Left lung (tissue), 10 donors: Measurements from ENCODE around the gene SDHB. TPM values are rescaled to one million over a fixed set of nuclear protein-coding genes. Genes with fewer than 3 reads are reported as not detected.

Source experiments
- ATAC-seq: fragments of 200-7000 bp; cut with Tn5 transposase; one replicate; pipeline ENCODE4 v1.9.1; 2020; ENCODE audit warnings: moderate library complexity
- DNase-seq, 4 donors: peaks; one replicate each; pipeline ENCODE4 v3.0.0-alpha.2; 2013 to 2020
- H3K27ac ChIP-seq, 2 donors: fragments of 200-600 bp; sonication (generic) in 1 of 2; one replicate each; pipeline versions ENCODE4 v1.5.0 to v1.8.0; 2020 to 2021
- H3K27me3 ChIP-seq, 2 donors: fragments of 200-600 bp; sonication (generic) in 1 of 2; one replicate each; pipeline versions ENCODE4 v1.5.0 to v1.8.0; 2020 to 2021
- H3K36me3 ChIP-seq, 2 donors: fragments of 200-600 bp; sonication (generic) in 1 of 2; one replicate each; pipeline versions ENCODE4 v1.5.0 to v1.8.0; 2020 to 2021
- H3K4me1 ChIP-seq, 2 donors: fragments of 200-600 bp; one replicate each; pipeline ENCODE4 v1.8.0; 2021
- H3K4me3 ChIP-seq, 2 donors: fragments of 200-600 bp; sonication (generic) in 1 of 2; one replicate each; pipeline versions ENCODE4 v1.5.0 to v1.8.0; 2020 to 2021; ENCODE audit warnings: mild to moderate bottlenecking in 1 of 2
- H3K9me3 ChIP-seq, 2 donors: fragments of 200-600 bp; sonication (generic) in 1 of 2; one replicate each; pipeline versions ENCODE4 v1.5.0 to v1.8.0; 2020 to 2021
- intact Hi-C, 2 donors: fragments of 100-400 bp; cut with DNase I; formaldehyde crosslinking; loops; one replicate each; pipeline versions ENCODE4 v1.11.2 to v1.14.2; 2022
- polyA plus RNA-seq, 6 donors: library from polyadenylated mRNA; unstranded; fragments of 120-200 nt; gene quantifications; one replicate each; pipeline ENCODE4 v1.2.1, GENCODE V29; 2013; ENCODE audit not compliant: insufficient read length in 6 of 6
- total RNA-seq, 2 donors: library from RNA; stranded (reverse); fragmentation: NEBNext Ultra II Directional; extraction: Animal tissue kit (Norgen Biotek cat#: 25700); gene quantifications; one replicate each; pipeline ENCODE4 v1.2.1, GENCODE V29; 2021
- TF ChIP-seq, protein P1 (sequence below), 2 donors: fragments of 200-600 bp; sonication (generic) in 1 of 2; IDR thresholded peaks; one replicate each; pipeline versions ENCODE4 v1.5.0 to v1.8.0; 2021; ENCODE audit warnings: antibody characterized with exemption in 2 of 2
- donor health status: DM: no; HTN: yes; CAD: no.
- donor health status: DM: no; HTN: no; CAD: no.

The SDHB gene
- total and polyA plus RNA-seq, 8 donors = 86.8 to 110 (median 98.1) TPM

DNA sequence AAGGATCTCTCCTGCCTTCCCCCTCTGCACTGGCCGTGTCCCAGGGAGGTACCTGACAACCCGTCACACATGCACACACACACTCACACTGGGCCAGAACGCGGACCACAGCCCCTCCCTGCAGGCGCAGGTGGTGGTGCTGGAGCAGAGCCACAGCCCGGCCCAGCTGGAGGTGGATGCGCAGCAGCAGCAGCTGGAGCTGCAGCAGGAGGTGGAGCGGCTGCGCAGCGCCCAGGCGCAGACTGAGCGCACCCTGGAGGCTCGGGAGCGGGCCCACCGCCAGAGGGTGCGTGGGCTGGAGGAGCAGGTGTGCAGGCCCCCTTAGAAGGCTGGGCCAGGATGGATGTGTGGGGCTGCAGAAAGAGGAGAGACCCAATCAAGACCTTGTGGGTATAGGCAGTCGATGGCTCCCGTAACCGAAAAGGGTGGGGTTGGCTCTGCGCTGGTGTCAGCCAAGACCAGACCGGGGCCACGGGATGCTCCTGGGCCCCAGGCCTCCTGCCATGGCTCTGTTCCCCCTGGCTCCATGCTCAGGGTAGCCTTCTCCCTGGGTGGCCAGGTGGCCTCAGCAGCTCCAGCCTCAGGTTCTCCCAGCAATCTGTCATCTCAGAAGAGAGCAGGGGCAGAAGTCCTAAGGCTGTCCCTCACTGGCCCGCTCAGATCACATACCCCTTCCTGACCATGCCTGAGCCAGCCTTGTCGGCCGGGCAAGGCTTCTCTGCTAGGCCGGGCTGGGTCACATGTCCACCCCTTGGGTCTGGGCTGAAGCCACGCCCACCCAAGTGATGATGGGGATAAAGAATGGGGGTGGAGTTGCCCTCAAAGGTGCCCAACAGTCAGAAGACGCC, 82.3 kb downstream of the SDHB start:
- Histone ChIP-seq H3K4me3 (no peak overlapping the region), H3K27me3 (no peaks in the 10 kb centered on the region), H3K9me3 (no peaks in the 10 kb centered on the region), H3K36me3 (peaks cover 0 to 25% of the 10 kb centered on the region in 2 donors), H3K27ac (no peak overlapping the region), H3K4me1 (peaks cover 6 to 8% of the 10 kb centered on the region in 2 donors)
- intact Hi-C loops = no loop called here
- peak; percentile 40 for ATAC-seq
- TF ChIP-seq, protein P1, sequence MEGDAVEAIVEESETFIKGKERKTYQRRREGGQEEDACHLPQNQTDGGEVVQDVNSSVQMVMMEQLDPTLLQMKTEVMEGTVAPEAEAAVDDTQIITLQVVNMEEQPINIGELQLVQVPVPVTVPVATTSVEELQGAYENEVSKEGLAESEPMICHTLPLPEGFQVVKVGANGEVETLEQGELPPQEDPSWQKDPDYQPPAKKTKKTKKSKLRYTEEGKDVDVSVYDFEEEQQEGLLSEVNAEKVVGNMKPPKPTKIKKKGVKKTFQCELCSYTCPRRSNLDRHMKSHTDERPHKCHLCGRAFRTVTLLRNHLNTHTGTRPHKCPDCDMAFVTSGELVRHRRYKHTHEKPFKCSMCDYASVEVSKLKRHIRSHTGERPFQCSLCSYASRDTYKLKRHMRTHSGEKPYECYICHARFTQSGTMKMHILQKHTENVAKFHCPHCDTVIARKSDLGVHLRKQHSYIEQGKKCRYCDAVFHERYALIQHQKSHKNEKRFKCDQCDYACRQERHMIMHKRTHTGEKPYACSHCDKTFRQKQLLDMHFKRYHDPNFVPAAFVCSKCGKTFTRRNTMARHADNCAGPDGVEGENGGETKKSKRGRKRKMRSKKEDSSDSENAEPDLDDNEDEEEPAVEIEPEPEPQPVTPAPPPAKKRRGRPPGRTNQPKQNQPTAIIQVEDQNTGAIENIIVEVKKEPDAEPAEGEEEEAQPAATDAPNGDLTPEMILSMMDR (IDR thresholded peaks at IDR 0.05) = no peak
- no peak for DNase-seq

GRCh38 chr1:16970132-16970910, 83.5 kb downstream of the SDHB start:
- intact Hi-C loops = no loop called here
- no peak overlapping the region for H3K27ac ChIP-seq
- peaks cover 6 to 8% of the 10 kb centered on the region in 2 donors for H3K4me1 ChIP-seq
- TF ChIP-seq, protein P1 (IDR thresholded peaks at IDR 0.05) = no peak
- no peaks in the 10 kb centered on the region for H3K27me3 ChIP-seq
- H3K9me3 ChIP-seq = no peaks in the 10 kb centered on the region
- H3K36me3 ChIP-seq = peaks cover 0 to 38% of the 10 kb centered on the region in 2 donors
- H3K4me3 ChIP-seq = no peak overlapping the region
- DNase-seq (no peak), ATAC-seq (no peak)

GRCh38 chr1:16969651-16970050, 84.2 kb downstream of the SDHB start:
- DNase-seq = no peak
- TF ChIP-seq, protein P1 (IDR thresholded peaks at IDR 0.05) = no peak
- H3K27ac ChIP-seq = no peak overlapping the region
- ATAC-seq = no peak
- no peaks in the 10 kb centered on the region for H3K27me3 ChIP-seq
- H3K9me3 ChIP-seq = no peaks in the 10 kb centered on the region
- intact Hi-C loops = no loop called here
- H3K4me1 ChIP-seq = peaks cover 6 to 8% of the 10 kb centered on the region in 2 donors
- peaks cover 0 to 40% of the 10 kb centered on the region in 2 donors for H3K36me3 ChIP-seq
- H3K4me3 ChIP-seq = no peak overlapping the region

DNA sequence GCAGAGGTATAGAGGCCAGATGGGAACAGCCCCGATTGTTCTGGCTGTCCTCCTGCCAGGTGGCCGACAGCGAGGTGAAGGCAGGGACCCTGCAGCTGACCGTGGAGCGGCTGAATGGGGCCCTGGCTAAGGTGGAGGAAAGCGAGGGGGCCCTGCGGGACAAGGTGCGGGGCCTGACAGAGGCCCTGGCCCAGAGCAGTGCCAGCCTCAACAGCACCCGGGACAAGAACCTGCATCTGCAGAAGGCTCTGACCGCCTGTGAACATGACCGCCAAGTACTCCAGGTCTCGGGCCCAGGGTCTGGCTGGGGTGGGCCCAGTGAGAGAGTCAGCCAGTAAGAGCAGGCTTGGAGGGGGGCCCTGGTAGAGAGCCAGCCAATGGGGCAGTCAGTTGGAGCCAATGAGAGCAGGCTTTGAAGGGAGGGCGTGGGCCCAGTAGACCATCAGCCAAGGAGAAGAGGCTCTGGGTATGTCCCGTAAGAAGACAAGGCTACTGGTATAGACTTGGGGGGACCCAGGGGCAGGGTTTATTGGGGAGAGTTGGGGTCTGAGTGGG, 84.7 kb downstream of the SDHB start:
- Histone ChIP-seq H3K9me3 (no peaks in the 10 kb centered on the region), H3K4me1 (peaks cover 6 to 8% of the 10 kb centered on the region in 2 donors), H3K4me3 (no peak overlapping the region), H3K27me3 (no peaks in the 10 kb centered on the region), H3K27ac (no peak overlapping the region), H3K36me3 (peaks cover 0 to 40% of the 10 kb centered on the region in 2 donors)
- ATAC-seq (no peak), DNase-seq (no peak)
- TF ChIP-seq, protein P1 (IDR thresholded peaks at IDR 0.05) = no peak
- intact Hi-C loops = no loop called here

Other genes starting within 250 kb of the SDHB start
- gene RNU1-2, start 158.1 kb downstream of the SDHB start, total RNA-seq = 1,000 to 10,000 TPM; 2,748 to 3,444 TPM
- 1 to 10 TPM; 1.5 to 9.4 (median 2.1) TPM for gene RNU1-2, start 158.1 kb downstream of the SDHB start, polyA plus RNA-seq
- gene CROCC, start 132.1 kb downstream of the SDHB start, total RNA-seq = 10 to 100 TPM; 19.1 to 19.7 TPM
- 10 to 100 TPM; 43.5 to 66.2 (median 58.3) TPM for gene CROCC, start 132.1 kb downstream of the SDHB start, polyA plus RNA-seq
- gene MFAP2, start 73.4 kb downstream of the SDHB start, total RNA-seq = 10 to 100 TPM in 1 of 2 donors, 1 to 10 TPM in 1; 8.0 to 54.3 TPM
- 100 to 1,000 TPM; 256 to 380 (median 302) TPM for gene MFAP2, start 73.4 kb downstream of the SDHB start, polyA plus RNA-seq
- gene ATP13A2, start 42.1 kb downstream of the SDHB start, total RNA-seq = 10 to 100 TPM; 63.6 to 65.0 TPM
- gene ATP13A2, start 42.1 kb downstream of the SDHB start, polyA plus RNA-seq = 10 to 100 TPM; 23.6 to 39.4 (median 32.3) TPM
- 10 to 100 TPM in 1 of 2 donors, 1 to 10 TPM in 1; 2.2 to 35.4 TPM for gene PADI2, start 65.4 kb upstream of the SDHB start, total RNA-seq
- 10 to 100 TPM in 4 of 6 donors, 1 to 10 TPM in 2; 7.0 to 16.1 (median 10.6) TPM for gene PADI2, start 65.4 kb upstream of the SDHB start, polyA plus RNA-seq
- not detected for gene PADI1, start 151.1 kb upstream of the SDHB start, total RNA-seq
- not detected for gene PADI1, start 151.1 kb upstream of the SDHB start, polyA plus RNA-seq
- gene PADI3, start 195.1 kb upstream of the SDHB start, total RNA-seq = not detected
- under 1 TPM in 1 of 6 donors, not detected in 5; 0.04 TPM for gene PADI3, start 195.1 kb upstream of the SDHB start, polyA plus RNA-seq